ENCODE data around the gene IQCE.
"Not testable (repeated sequence)": the region's sequence is repeated elsewhere in the genome, so short reads cannot be mapped to it uniquely, and the experiment has no call there.

Gene IQCE

GRCh38 chr7:2529161-2530070, 29.4 kb upstream of the IQCE start:
- Histone ChIP-seq H3K27ac (ENCODE audit: low read depth, low read length) (peak overlapping the region; percentile 10; the same call in 1 of the 2 replicates), H3K4me2 (ENCODE audit: low read length) (peak overlapping the region; percentile 24), H3K4me3 (ENCODE audit: low read length) (peak overlapping the region; percentile 36)

GRCh38 chr7:2530071-2530987, 28.4 kb upstream of the IQCE start:
- Histone ChIP-seq H3K4me1 (ENCODE audit: control insufficient read depth, low read length) (peaks cover 32% of the 10 kb centered on the region), H3K36me3 (ENCODE audit: control insufficient read depth, low read length) (no peaks in the 10 kb centered on the region), H4K20me1 (ENCODE audit: control insufficient read depth, insufficient read depth, low read depth, low read length) (no peaks in the 10 kb centered on the region), H3K9me3 (ENCODE audit: control insufficient read depth, insufficient read depth, low read length) (no peaks in the 10 kb centered on the region), H3K27ac (ENCODE audit: low read depth, low read length) (no peak overlapping the region), H3K4me3 (ENCODE audit: low read length) (no peak overlapping the region), H3K27me3 (ENCODE audit: control insufficient read depth, low read length) (peaks cover under 1% of the 10 kb centered on the region; the same call in 1 of the 2 replicates), H3K4me2 (ENCODE audit: low read length) (peak overlapping the region; percentile 24), H3K9me2 (replicated peaks; ENCODE audit: control insufficient read depth, low read length) (no peaks in the 10 kb centered on the region), H3F3A (ENCODE audit: control insufficient read depth, insufficient read depth) (peaks cover 9% of the 10 kb centered on the region), H3K79me2 (ENCODE audit: control insufficient read depth, low read length) (no peaks in the 10 kb centered on the region)
- TF ChIP-seq EZH2phosphoT487 (IDR thresholded peaks at IDR 0.05; ENCODE audit: borderline replicate concordance, low read length) (no peak), CTCF (IDR thresholded peaks at IDR 0.05; ENCODE audit: low read depth, low read length, poor library complexity, severe bottlenecking) (no peak)

More at GRCh38 chr7:2529161-2530070, 29.4 kb upstream of the IQCE start:
- peaks cover 9% of the 10 kb centered on the region for H3F3A ChIP-seq (ENCODE audit: control insufficient read depth, insufficient read depth)
- no peaks in the 10 kb centered on the region for H4K20me1 ChIP-seq (ENCODE audit: control insufficient read depth, insufficient read depth, low read depth, low read length)
- H3K9me3 ChIP-seq (ENCODE audit: control insufficient read depth, insufficient read depth, low read length), result no peaks in the 10 kb centered on the region
- no peaks in the 10 kb centered on the region for H3K36me3 ChIP-seq (ENCODE audit: control insufficient read depth, low read length)
- H3K79me2 ChIP-seq (ENCODE audit: control insufficient read depth, low read length), result no peaks in the 10 kb centered on the region
- peaks cover 36% of the 10 kb centered on the region for H3K4me1 ChIP-seq (ENCODE audit: control insufficient read depth, low read length)
- H3K27me3 ChIP-seq (ENCODE audit: control insufficient read depth, low read length), result peaks cover 10% of the 10 kb centered on the region
- no peak for TF ChIP-seq CTCF (IDR thresholded peaks at IDR 0.05; ENCODE audit: low read depth, low read length, poor library complexity, severe bottlenecking)
- no peak for TF ChIP-seq EZH2phosphoT487 (IDR thresholded peaks at IDR 0.05; ENCODE audit: borderline replicate concordance, low read length)
- no peaks in the 10 kb centered on the region for H3K9me2 ChIP-seq (replicated peaks; ENCODE audit: control insufficient read depth, low read length)

GRCh38 chr7:2530994-2531795, 27.6 kb upstream of the IQCE start:
- H3K79me2 ChIP-seq (ENCODE audit: control insufficient read depth, low read length); H4K20me1 ChIP-seq (ENCODE audit: control insufficient read depth, insufficient read depth, low read depth, low read length); H3K4me3 ChIP-seq (ENCODE audit: low read length); H3K36me3 ChIP-seq (ENCODE audit: control insufficient read depth, low read length); H3F3A ChIP-seq (ENCODE audit: control insufficient read depth, insufficient read depth); H3K9me3 ChIP-seq (ENCODE audit: control insufficient read depth, insufficient read depth, low read length); H3K27ac ChIP-seq (ENCODE audit: low read depth, low read length); H3K9me2 ChIP-seq (replicated peaks; ENCODE audit: control insufficient read depth, low read length); H3K27me3 ChIP-seq (ENCODE audit: control insufficient read depth, low read length): not testable (repeated sequence)
- Histone ChIP-seq H3K4me2 (ENCODE audit: low read length) (peak overlapping the region; percentile 24), H3K4me1 (ENCODE audit: control insufficient read depth, low read length) (peaks cover 32% of the 10 kb centered on the region)

DNA sequence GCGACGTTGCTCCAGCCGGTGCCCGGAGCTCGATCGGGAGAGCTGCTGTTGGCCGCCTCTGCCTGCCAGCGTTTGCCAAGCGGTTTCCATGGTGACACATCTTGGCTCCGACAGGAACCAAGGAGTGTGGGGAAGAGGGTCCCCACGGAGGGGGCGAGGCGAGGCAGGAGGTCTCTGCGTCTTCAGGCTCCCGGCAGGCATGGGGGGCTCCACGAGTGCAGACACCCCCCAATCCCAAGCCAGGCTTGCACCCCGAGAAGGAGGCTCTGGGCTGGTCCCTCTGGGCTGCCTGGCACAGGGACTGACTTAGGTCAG, 27.0 kb upstream of the IQCE start:
- H3F3A ChIP-seq (ENCODE audit: control insufficient read depth, insufficient read depth); H3K36me3 ChIP-seq (ENCODE audit: control insufficient read depth, low read length); H3K4me2 ChIP-seq (ENCODE audit: low read length); H3K79me2 ChIP-seq (ENCODE audit: control insufficient read depth, low read length); H3K27ac ChIP-seq (ENCODE audit: low read depth, low read length); H3K4me3 ChIP-seq (ENCODE audit: low read length); H3K9me2 ChIP-seq (replicated peaks; ENCODE audit: control insufficient read depth, low read length); H3K27me3 ChIP-seq (ENCODE audit: control insufficient read depth, low read length); H3K9me3 ChIP-seq (ENCODE audit: control insufficient read depth, insufficient read depth, low read length); H4K20me1 ChIP-seq (ENCODE audit: control insufficient read depth, insufficient read depth, low read depth, low read length): not testable (repeated sequence)
- H3K4me1 ChIP-seq (ENCODE audit: control insufficient read depth, low read length), result peaks cover 32% of the 10 kb centered on the region

GRCh38 chr7:2532199-2532772, 26.5 kb upstream of the IQCE start:
- peaks cover 32% of the 10 kb centered on the region for H3K4me1 ChIP-seq (ENCODE audit: control insufficient read depth, low read length)
- H3K9me3 ChIP-seq (ENCODE audit: control insufficient read depth, insufficient read depth, low read length); H3F3A ChIP-seq (ENCODE audit: control insufficient read depth, insufficient read depth); H3K4me3 ChIP-seq (ENCODE audit: low read length); H3K79me2 ChIP-seq (ENCODE audit: control insufficient read depth, low read length); H3K4me2 ChIP-seq (ENCODE audit: low read length); H3K36me3 ChIP-seq (ENCODE audit: control insufficient read depth, low read length); H3K27ac ChIP-seq (ENCODE audit: low read depth, low read length); H3K27me3 ChIP-seq (ENCODE audit: control insufficient read depth, low read length); H3K9me2 ChIP-seq (replicated peaks; ENCODE audit: control insufficient read depth, low read length); H4K20me1 ChIP-seq (ENCODE audit: control insufficient read depth, insufficient read depth, low read depth, low read length): not testable (repeated sequence)

Measured in DOHH2 (cell line).